ENCODE measurements around the gene CYP46A1. TPM values are rescaled to one million over a fixed set of nuclear protein-coding genes. Genes with fewer than 3 reads are reported as not detected.

CYP46A1 gene
- total and polyA plus RNA-seq, 12 donors = 0.67 to 5.9 (median 2.1) TPM

DNA sequence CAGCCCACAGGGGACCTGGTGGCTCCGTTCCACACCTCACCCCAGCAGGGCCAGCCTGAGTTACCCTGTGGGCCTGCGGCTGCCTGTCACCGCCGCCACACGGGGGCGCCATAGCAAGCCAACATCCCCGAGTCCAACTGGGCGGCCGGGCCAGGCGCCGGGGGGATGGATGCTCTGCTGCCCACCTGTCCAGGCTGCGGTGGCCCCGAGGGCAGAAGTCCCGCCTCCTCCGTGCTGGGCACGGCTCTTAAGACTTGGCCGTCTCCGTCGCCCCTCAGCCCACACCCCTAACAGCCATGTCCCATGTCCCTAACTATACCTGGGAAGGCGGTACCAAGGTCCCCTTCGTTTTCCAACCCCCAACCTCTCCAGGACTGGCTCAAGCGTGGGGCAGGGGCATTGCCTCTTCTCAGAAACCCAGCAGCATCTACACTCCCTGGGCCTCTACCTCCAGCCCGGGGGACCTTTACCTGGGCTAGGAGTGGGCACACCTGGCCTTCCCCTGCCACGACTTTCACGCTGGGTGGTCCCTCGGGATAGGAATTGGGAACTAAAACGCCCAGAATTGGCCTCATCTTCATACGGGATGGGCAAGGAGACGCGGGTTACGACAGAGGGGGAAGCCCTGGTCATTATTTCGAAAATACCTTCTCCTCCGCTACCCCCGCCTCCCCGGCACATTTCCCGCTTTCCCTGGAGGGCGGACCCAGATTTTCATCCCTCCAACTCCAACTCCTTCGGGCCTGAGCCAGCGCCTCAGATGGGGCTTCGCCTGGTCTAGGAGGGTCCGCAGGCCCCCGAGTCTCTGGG is 1.1 kb upstream of the CYP46A1 start:
- Histone ChIP-seq H3K36me3 (replicated peaks in 1 of 2) (no peaks in the 10 kb centered on the region), H3K4me1 (replicated peaks in 1 of 2) (peaks cover 9 to 12% of the 10 kb centered on the region in 2 donors), H3K4me3 (peak overlapping the region; percentile 77 to 94 (median 88)), H3K27me3 (no peaks in the 10 kb centered on the region), H3K27ac (peak overlapping the region in 4 of 5 donors; percentile 78 to 91 (median 86)), H3K9me3 (replicated peaks in 1 of 3) (no peaks in the 10 kb centered on the region)
- peak; percentile 75 to 90 (median 84) for DNase-seq
- no peak for TF ChIP-seq POLR2A (IDR thresholded peaks at IDR 0.05)
- TF ChIP-seq, protein P1, sequence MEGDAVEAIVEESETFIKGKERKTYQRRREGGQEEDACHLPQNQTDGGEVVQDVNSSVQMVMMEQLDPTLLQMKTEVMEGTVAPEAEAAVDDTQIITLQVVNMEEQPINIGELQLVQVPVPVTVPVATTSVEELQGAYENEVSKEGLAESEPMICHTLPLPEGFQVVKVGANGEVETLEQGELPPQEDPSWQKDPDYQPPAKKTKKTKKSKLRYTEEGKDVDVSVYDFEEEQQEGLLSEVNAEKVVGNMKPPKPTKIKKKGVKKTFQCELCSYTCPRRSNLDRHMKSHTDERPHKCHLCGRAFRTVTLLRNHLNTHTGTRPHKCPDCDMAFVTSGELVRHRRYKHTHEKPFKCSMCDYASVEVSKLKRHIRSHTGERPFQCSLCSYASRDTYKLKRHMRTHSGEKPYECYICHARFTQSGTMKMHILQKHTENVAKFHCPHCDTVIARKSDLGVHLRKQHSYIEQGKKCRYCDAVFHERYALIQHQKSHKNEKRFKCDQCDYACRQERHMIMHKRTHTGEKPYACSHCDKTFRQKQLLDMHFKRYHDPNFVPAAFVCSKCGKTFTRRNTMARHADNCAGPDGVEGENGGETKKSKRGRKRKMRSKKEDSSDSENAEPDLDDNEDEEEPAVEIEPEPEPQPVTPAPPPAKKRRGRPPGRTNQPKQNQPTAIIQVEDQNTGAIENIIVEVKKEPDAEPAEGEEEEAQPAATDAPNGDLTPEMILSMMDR (IDR thresholded peaks at IDR 0.05) = peak; percentile 68 to 95 (median 84)
- 0 to 2% (median 1%) methylated on average over 18 to 42 of the region's 42 CpGs for WGBS, 4 donors
- intact Hi-C loops (cut with DNase I) = loop anchor here in 1 of 2 donors (5.0 kb wide), 1 partner anchor 199 kb away; no protein-coding TSS in a partner anchor

DNA sequence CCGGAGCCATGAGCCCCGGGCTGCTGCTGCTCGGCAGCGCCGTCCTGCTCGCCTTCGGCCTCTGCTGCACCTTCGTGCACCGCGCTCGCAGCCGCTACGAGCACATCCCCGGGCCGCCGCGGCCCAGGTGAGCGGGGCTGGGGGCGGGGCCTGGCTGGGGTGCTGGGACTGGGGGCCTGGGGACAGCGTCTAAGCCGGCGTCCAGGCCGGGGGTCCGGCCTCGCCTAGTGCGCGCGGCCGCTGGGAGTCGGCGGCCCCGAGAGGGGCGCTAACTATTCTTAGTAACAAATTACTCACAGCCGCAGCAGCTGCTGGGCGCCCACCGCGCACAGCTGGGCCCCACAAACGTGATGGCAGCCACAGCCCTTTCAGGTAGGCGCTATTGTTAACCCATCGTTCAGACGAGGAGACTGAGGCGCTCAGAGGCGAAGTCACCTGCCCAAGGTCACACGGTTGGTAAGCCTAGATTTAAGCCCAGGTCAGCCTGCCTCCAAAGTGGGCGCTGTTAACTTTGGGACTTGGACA is 374 bp downstream of the CYP46A1 start:
- H3K4me3 ChIP-seq = peak overlapping the region in 2 of 4 donors; percentile 43 to 77
- no peaks in the 10 kb centered on the region for H3K9me3 ChIP-seq (replicated peaks in 1 of 3)
- TF ChIP-seq POLR2A (IDR thresholded peaks at IDR 0.05) = no peak
- TF ChIP-seq, protein P1 (IDR thresholded peaks at IDR 0.05) = no peak
- WGBS, 4 donors = 4 to 19% (median 10%) methylated on average over 7 to 45 of the region's 45 CpGs
- peak overlapping the region in 2 of 5 donors; percentile 30 to 55 for H3K27ac ChIP-seq
- peak in 4 of 7 donors; percentile 24 to 61 (median 35) for DNase-seq
- intact Hi-C loops (cut with DNase I) = loop anchor here in 1 of 2 donors (5.0 kb wide), 1 partner anchor 198 kb away; no protein-coding TSS in a partner anchor
- no peaks in the 10 kb centered on the region for H3K27me3 ChIP-seq
- H3K4me1 ChIP-seq (replicated peaks in 1 of 2) = peaks cover 9 to 12% of the 10 kb centered on the region in 2 donors
- no peaks in the 10 kb centered on the region for H3K36me3 ChIP-seq (replicated peaks in 1 of 2)

DNA sequence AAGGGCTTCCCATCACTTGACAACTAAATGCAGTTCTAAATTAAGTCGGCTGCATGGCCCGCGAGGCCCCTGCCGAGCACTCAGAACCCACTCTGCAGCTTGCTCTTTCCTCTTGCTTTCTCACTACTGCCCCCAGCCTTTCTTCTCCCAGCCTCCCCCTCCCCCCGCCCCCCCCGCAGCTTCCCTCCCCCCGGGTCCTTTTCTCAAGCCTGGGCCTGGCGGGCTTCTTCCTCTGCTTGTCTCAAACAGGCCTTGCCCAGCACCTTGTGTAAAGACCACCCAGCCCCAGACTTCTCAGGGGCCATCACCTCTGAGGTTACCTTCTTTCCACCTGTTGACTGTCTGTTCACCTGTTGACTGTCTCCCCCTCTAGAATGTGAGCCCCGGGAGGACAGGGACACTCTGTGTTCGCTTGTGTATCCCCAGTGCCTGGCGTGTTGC is 1.1 kb downstream of the CYP46A1 start:
- H3K27me3 ChIP-seq = no peaks in the 10 kb centered on the region
- intact Hi-C loops (cut with DNase I) = no loop called here
- peaks cover 9 to 12% of the 10 kb centered on the region in 2 donors for H3K4me1 ChIP-seq (replicated peaks in 1 of 2)
- no peaks in the 10 kb centered on the region for H3K9me3 ChIP-seq (replicated peaks in 1 of 3)
- H3K36me3 ChIP-seq (replicated peaks in 1 of 2) = no peaks in the 10 kb centered on the region
- TF ChIP-seq, protein P1 (IDR thresholded peaks at IDR 0.05) = no peak
- no peak for TF ChIP-seq POLR2A (IDR thresholded peaks at IDR 0.05)
- 63 to 74% (median 70%) methylated on average over 10 to 11 of the region's 11 CpGs for WGBS, 4 donors
- no peak overlapping the region for H3K27ac ChIP-seq
- DNase-seq = peak in 1 of 7 donors; percentile 49
- H3K4me3 ChIP-seq = no peak overlapping the region

DNA sequence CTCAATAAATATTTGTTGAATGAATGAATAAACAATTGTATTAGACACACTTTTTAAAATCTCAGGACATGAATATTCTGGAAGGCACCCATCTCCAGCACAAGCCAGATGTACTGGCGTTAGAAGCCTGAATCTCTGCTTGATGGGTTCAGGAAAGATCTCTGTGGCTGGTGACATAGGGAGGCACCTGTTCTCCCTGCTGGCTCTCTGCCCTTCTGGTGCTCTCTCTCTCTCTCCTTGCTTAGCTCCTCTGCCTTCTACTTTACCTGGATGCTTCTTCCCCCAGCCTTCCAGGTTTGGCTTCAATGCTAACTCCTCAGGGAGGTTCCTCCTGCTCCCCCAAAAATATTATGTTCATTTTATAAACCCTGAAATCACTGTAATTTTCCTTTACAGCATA is 1.5 kb downstream of the CYP46A1 start:
- Histone ChIP-seq H3K4me3 (no peak overlapping the region), H3K27me3 (no peaks in the 10 kb centered on the region), H3K9me3 (replicated peaks in 1 of 3) (no peaks in the 10 kb centered on the region), H3K27ac (no peak overlapping the region), H3K4me1 (replicated peaks in 1 of 2) (peaks cover 9 to 12% of the 10 kb centered on the region in 2 donors), H3K36me3 (replicated peaks in 1 of 2) (no peaks in the 10 kb centered on the region)
- DNase-seq = peak in 2 of 7 donors; percentile 16 to 29
- WGBS, 4 donors = 50 to 89% (median 67%) methylated on average over 1 of the region's 1 CpG
- TF ChIP-seq, protein P1 (IDR thresholded peaks at IDR 0.05) = no peak
- TF ChIP-seq POLR2A (IDR thresholded peaks at IDR 0.05) = no peak
- intact Hi-C loops (cut with DNase I) = no loop called here
